Cerebellar nuclear complex (tissue), 1 donor: ENCODE data around the gene RNPEPL1.

Source experiments
- DNase-seq, 2 experiments: peaks; one replicate each; lab custom pipeline; 2025; lab: John Stamatoyannopoulos, UW

The RNPEPL1 gene

DNA sequence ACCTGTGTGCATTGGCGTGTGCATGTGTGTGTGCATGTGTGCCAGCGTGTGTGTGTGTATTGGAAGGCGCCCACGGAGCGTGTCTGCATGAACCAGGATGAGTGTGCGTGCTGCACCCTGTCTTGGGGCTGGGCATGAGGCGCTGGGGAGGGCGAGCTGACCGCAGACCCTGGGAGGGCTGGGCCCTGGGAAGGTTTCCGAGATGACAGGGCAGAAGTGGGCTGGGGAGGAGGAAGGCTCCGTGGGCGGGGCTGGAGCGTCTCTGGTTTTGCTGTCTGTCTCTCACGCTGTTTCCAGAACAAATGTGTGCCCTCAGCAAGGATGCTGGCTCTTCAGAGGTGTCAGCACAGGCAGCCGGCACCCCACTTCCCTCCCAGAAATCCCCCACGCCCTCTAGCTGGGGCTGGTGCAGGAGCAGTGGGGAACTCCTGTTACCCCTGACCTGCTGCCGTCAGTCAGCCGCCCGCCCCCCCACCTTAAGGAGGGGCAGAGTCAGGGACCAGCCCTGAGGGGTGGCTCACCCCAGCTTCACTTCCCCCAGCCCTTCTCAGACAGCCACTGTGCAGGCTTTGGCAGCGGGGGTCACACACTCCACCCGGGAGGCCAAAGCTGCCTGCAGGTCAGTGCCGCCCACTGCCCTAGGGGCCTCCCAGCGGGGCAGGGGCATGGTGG, 56.8 kb downstream of the RNPEPL1 start, which contains the start of gene GPR35:
Gene GPR35 (plus strand): TSS at position 531 of the 672 bp plus-strand sequence. CDS start 4,473 bp downstream, outside the sequence.
- DNase-seq: no peak

DNA sequence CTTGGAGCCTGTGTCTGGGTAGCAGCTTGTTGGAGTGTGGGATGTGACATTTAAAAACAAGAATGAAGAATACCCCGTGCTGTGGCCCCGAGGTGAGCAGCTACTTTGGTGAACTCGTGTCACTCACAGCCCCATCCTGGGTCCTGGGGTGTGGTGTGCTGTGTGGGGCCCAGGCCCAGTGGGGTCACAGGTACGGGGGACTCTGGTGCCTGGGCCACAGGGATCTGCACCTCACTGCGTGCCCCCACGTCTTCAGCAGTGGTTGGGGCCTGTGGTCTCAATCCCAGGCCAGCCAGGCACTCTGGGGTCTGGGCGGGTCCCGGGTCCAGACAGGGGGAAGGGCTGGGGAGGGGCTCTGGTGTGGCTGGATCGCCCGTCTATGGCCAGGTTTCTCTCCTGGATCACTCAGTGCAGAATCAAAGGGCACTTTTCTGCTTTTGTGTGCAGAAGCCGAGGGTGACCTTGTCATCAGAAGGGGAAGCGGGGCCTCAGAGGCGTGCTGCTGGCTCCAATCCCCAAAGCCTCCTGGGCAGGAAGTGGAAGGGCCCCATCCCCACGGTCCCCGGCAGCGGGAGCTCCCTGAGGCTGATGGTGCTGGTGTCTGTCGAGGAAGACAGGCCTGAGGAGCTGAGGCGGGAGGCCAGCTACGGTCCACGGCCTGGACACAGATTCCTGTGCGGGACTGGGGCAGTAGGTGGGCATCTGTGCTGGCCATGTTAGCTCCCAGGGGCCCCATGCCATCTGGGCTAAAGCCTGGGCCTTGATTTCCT, 58.4 kb downstream of the RNPEPL1 start:
- DNase-seq: no peak

DNA sequence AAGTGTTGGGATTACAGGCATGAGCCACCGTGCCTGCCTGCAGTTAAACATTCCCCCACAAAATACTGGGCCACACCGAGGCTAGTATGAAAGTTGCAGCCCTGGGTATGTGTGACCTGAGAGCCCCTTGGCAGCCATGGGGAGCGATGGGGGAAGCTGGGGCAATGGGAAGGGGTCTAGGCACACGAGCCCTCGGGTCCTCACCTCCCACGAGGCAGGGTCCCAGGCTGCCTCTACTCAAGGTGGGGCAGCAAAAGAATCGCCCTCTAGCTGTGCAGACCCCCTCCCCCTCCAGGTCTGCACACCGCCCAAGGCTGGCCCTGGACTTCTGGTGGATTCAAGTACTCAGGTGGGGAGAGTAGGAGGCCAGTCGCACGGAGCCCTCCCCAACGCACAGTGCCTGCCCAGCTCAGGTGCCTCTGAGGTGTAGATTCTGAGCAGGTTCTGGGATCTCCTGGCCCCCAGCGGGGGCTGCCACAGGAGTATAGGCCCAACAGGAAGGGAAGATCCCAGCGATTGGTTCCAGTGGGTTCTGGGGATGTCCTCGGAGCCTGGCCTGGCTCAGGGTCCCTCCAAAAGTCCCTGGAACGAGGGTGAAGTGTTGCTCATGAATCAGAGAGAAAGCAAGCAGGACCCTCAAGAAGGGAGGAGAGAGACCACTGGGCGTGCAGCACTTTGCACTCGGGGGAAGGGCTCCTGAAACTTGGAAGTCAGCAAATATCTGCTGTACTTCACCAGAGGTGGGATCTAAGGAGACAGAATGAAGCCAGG, 59.6 kb downstream of the RNPEPL1 start:
- DNase-seq: no peak

DNA sequence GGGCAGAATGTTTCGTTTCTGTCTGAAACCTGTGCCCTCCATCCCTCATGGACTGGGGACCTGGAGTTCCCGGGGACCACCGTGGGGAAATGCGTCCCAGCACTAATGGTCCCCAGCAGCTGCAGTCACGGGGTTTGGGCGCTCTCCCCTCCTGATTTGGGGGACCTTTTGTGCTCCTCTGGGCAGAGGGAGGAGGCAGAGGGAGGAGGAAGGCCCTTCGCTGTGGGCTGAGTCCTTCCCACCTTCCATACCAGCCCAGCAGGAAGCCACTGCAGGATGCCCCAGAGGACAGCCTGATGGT, 60.2 kb downstream of the RNPEPL1 start:
- DNase-seq: no peak

DNA sequence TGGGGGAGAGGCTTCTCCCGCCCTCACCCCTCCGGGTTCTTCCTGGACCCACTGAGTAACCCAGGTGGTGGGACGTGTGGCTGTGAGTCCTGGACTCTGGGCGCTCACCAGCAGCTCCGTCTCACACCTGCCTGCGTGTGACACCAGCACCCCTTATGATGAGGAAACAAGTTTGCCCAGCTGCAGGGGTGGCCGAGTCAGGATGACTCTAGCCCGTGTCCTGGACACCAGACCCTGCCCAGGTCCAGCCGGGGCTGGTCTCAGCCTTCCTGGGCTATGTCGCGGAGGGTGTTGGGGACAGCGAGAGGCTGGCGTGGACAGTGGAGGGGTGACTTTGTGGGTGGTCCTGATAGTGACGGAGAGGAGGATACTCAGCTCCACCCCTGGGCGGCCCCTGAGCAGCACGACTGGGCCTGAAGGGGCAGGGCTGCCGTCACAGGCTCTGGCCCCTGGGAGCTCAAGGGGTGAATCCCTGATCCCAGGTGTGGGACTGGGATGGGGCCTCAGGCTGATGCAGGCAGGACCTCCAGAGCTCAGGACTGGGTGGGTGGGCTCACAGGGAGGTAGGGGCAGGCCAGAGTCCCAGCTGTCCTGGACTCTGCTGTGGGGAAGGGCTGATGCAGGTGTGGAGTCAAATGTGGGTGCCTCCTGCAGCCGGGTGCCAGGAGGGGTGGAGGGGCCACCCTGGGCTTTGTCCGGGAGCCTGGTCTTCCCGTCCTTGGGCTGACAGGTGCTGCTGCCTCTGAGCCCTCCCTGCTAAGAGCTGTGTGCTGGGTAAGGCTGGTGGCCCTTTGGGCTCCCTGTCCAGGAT, 60.7 kb downstream of the RNPEPL1 start:
- DNase-seq: no peak

DNA sequence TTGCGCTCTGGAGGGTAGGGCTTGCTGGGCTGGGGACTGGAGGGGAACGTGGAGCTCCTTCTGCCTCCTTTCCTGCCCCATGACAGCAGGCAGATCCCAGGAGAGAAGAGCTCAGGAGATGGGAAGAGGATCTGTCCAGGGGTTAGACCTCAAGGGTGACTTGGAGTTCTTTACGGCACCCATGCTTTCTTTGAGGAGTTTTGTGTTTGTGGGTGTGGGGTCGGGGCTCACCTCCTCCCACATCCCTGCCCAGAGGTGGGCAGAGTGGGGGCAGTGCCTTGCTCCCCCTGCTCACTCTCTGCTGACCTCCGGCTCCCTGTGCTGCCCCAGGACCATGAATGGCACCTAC, 61.3 kb downstream of the RNPEPL1 start:
- DNase-seq: no peak

DNA sequence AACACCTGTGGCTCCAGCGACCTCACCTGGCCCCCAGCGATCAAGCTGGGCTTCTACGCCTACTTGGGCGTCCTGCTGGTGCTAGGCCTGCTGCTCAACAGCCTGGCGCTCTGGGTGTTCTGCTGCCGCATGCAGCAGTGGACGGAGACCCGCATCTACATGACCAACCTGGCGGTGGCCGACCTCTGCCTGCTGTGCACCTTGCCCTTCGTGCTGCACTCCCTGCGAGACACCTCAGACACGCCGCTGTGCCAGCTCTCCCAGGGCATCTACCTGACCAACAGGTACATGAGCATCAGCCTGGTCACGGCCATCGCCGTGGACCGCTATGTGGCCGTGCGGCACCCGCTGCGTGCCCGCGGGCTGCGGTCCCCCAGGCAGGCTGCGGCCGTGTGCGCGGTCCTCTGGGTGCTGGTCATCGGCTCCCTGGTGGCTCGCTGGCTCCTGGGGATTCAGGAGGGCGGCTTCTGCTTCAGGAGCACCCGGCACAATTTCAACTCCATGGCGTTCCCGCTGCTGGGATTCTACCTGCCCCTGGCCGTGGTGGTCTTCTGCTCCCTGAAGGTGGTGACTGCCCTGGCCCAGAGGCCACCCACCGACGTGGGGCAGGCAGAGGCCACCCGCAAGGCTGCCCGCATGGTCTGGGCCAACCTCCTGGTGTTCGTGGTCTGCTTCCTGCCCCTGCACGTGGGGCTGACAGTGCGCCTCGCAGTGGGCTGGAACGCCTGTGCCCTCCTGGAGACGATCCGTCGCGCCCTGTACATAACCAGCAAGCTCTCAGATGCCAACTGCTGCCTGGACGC, 61.9 kb downstream of the RNPEPL1 start:
- peak in 1 of 2 experiments; percentile 41 for DNase-seq
